Measurements from ENCODE around the gene ZYG11A.

DNA sequence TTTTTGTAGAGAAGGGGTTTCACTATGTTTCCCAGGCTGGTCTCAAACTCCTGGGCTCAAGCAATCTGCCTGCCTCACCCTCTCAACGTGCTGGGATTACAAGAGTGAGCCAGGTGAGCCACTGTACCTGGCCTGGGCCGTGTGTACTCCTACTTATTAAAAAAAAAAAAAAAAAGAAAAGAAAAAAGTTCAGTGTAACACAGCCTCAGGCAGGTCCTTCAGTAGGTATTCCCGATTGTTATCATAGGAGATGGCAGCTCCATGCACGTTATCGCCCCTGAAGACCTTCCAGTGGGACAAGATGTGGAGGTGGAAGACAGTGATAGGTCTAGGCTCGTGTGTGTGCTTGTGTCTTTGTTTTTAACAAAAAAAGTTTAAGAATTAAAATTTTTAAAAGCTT lies 75.6 kb downstream of the ZYG11A start:
- TF ChIP-seq, protein P1, sequence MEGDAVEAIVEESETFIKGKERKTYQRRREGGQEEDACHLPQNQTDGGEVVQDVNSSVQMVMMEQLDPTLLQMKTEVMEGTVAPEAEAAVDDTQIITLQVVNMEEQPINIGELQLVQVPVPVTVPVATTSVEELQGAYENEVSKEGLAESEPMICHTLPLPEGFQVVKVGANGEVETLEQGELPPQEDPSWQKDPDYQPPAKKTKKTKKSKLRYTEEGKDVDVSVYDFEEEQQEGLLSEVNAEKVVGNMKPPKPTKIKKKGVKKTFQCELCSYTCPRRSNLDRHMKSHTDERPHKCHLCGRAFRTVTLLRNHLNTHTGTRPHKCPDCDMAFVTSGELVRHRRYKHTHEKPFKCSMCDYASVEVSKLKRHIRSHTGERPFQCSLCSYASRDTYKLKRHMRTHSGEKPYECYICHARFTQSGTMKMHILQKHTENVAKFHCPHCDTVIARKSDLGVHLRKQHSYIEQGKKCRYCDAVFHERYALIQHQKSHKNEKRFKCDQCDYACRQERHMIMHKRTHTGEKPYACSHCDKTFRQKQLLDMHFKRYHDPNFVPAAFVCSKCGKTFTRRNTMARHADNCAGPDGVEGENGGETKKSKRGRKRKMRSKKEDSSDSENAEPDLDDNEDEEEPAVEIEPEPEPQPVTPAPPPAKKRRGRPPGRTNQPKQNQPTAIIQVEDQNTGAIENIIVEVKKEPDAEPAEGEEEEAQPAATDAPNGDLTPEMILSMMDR (IDR thresholded peaks at IDR 0.05; ENCODE audit: extremely low read depth in 1 of 2, insufficient read depth in 1 of 2, low read depth in 1 of 2, low read length in 2 of 2), result no peak
- no peak for TF ChIP-seq POLR2AphosphoS5 (IDR thresholded peaks at IDR 0.05; ENCODE audit: insufficient read depth, low read depth, low read length)
- no peak for TF ChIP-seq POLR2A (IDR thresholded peaks at IDR 0.05; ENCODE audit: low read depth, low read length)
- TF ChIP-seq MYC (IDR thresholded peaks at IDR 0.05; ENCODE audit: low read depth, low read length), result no peak
- TF ChIP-seq, protein P2, sequence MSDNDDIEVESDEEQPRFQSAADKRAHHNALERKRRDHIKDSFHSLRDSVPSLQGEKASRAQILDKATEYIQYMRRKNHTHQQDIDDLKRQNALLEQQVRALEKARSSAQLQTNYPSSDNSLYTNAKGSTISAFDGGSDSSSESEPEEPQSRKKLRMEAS (IDR thresholded peaks at IDR 0.05; ENCODE audit: insufficient read depth, insufficient read length), result no peak
- TF ChIP-seq GATA2 (IDR thresholded peaks at IDR 0.05; ENCODE audit: insufficient read depth, insufficient read length, low read depth, low read length), result no peak

All from endothelial cell of umbilical vein (primary cell).